T-helper 1 cell (primary cell): ENCODE measurements around the gene C6orf132.
A peak's percentile ranks its signal among the peaks of the same experiment; 100 is the strongest.
"Not testable (repeated sequence)": the region's sequence is repeated elsewhere in the genome, so short reads cannot be mapped to it uniquely, and the experiment has no call there.

Experiments used
- DNase-seq, 5 donors: peaks; one replicate each; pipeline ENCODE4 v3.0.0-alpha.2; 2012 to 2020

The C6orf132 gene

DNA sequence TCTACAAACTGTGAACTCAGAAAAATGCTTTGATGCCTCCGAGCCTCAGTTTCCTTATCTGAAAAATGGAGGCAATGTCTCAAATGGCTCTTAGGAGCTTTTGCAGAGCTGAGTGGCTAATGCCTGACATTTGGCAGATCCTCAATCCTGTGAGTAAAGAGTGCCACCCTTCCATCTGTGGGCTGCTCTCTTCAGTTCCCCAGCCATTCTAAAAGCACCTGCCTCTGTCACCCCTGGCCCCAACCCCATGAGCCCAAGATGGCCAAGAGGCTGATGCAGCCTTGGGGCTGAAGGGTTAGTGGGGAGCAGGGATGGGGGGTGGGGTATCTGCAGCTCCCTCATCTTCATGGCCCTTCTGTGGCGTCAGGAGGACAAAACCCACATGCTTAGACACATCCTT lies 16.2 kb upstream of the C6orf132 start:
- no peak for DNase-seq

DNA sequence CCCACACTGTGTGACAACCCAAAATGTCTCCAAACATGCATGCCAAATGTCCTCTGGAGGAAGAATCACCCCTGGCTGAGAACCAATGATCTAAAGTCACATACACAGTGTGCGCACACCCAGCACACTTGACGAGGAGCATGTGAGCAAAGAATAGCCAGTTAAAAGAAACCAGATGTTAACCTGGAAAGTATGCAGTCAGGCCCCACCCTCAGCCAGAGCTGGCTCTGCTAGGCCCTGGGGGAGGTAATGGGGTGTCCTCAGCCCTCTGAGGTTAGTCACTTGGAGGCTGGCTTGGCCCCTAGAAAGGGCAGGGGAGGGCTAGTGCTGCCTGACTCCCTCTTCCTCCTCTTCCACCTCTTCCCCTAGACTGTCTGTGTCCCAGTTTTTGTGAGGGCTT lies 15.6 kb upstream of the C6orf132 start:
- no peak for DNase-seq

GRCh38 chr6:42156638-42157037 lies 14.2 kb upstream of the C6orf132 start:
- DNase-seq: no peak

DNA sequence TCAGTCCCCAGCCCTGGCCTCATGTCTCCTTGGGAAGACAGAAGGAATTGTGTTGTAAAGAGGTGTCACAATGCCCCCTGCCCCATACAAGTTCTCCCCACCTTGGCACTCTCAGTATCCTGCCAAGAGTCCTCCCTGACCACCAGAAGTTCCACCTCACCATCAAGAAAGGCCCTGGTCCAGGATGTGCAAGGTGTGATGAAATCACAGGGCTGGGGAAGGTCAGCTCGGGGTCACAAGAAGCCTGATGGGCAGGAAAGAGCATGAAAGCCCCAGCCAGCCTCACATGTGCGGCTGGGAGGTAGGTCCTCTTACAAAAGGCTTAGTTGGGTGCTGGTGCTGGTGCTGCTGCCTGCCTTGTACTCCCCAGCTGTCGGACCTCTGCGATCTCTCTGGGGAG lies 12.9 kb upstream of the C6orf132 start:
- DNase-seq: no peak

GRCh38 chr6:42154461-42155209 lies 12.2 kb upstream of the C6orf132 start:
- DNase-seq: no peak

GRCh38 chr6:42153921-42154320 lies 11.5 kb upstream of the C6orf132 start:
- no peak for DNase-seq

DNA sequence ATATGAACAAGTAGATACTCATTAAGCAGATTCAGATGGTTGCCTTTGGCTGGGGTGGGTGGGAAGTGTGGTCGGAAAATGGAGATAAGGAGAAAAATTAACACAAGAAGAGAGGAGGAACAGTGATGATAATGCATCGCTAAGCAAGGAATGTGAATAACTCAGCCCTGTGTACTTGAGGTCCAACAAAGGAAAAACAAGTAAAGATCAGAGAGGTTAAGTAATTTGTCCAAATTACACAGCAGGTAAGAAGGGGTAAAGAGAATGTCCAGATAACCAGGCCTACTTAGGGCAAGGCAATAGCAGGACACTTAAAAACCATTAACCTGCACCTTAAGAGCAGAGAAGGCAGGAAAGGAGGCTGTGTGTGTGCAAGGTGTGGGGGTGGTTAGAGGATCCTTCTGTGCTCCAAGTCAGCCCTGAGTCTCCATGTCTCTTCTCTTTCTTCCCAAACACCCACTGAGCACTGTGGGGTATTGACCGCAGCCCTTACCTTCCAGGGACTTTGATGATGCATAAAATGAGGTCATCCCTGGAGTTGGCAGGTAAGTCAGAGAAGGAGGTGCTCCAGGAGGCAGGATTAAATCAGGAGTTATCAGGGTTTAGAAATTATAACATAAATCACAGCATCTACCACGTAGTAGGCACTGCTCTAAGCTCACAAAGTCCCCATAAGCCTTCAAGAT lies 10.3 kb upstream of the C6orf132 start:
- not testable (repeated sequence) for DNase-seq

DNA sequence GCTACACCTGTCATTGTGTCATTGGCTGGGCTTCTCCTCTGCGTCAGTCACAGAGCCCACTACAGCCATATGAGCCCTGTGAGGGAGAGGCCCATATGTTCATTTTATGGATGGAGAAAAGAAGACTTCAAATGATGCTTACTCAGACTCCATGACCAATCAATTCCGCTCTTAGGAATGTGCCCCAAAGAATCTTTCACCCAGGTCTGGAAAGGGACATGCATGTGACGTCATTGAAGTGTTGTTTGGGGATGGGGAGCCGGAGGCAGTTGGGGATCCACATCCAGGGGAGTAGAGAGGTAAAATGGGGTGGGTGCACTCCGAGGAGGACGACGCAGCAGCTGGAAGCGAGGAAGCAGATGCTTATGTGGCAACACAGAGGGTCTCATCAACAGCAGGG lies 9.6 kb upstream of the C6orf132 start:
- no peak for DNase-seq

- DNase-seq: no peak
Measured at GRCh38 chr6:42150254-42150653, 7.8 kb upstream of the C6orf132 start.

- no peak for DNase-seq
Measured at GRCh38 chr6:42148058-42148457, 5.6 kb upstream of the C6orf132 start.

GRCh38 chr6:42147138-42147562 lies 4.7 kb upstream of the C6orf132 start:
- DNase-seq: no peak

DNA sequence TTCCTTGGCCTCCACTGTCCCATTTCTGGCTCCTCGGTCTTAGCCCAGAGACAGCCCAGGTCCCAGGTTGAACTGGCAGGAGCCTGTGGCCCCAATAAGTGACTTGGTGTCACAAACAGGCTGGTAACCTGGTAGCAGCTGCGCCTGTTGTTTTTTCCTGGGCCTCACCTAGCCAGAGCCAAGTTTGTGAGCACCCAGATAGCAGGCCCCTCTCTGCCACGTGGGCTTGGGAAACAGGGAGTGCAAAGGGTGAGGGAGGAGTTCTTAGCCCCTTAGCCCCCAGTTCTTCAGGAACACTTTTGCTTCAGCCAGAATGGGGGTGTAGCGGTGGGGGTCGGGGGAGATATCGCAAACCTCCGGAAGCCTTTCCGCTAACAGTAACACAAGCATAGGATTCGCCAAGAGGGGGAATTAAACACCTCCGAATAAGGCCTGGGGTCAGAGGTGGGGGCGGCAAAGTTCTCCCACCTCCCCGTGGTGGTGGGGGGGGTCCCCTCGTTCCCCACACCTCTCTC lies 760 bp downstream of the C6orf132 start:
- DNase-seq: no peak

DNA sequence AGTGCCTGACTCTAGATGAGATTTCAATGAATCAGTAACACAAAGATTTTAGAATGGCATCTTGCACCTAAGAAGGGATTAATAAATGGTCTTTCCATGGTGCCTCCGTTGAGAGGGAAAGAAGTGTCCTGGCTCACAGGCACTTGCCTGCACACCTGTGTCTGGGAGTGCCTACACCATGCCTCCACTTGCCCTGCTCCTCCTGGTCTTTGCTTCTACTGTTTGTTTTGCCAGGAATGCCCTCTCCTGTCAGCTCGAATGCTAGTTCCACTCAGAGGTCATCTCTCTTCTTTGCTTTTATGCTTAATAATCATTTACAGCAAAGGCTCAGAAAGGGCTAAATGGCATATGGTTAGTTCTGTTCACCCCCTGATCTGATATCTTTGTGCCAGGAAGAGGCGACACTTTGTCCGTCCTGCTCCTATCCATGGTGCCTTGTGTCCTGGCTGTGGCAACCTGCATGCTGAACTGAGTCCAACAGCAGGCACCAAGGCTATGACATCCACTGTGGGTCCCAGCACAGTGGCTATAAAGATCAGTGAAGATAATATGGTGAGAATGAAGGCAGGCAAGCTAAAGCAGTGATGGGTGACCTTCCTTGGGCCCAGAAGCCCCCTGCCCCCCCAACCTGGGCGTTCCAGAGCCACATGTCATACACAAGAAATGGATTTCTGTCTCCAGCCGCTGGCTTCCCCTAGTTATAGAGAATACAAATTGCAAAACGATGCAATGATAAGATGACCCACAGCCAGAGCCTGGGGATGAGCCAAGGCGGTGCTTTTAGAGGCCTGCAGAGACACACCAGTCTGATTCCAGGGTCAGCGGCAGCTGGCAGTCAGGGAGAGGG lies 1.4 kb downstream of the C6orf132 start:
- DNase-seq: no peak

DNA sequence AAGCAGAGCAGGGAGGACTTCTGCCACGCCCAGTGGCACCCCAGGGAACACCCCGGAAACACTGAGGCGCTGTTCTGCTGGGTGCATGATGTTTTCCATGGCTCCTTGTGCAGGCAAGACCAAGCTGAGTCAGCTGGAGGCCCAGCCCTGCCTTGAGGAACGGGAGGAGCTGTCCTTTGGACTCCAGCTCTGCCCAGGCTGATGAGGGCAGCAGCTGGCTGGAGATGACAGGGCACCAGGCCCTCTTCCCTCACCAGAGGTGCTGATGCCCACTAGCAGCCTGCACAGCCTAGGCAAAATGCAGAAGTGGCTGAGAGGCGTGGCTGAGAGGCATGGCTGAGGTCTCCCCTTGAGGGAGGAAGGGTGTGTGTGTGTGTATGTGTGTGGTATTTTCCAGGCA lies 2.4 kb downstream of the C6orf132 start:
- no peak for DNase-seq

DNA sequence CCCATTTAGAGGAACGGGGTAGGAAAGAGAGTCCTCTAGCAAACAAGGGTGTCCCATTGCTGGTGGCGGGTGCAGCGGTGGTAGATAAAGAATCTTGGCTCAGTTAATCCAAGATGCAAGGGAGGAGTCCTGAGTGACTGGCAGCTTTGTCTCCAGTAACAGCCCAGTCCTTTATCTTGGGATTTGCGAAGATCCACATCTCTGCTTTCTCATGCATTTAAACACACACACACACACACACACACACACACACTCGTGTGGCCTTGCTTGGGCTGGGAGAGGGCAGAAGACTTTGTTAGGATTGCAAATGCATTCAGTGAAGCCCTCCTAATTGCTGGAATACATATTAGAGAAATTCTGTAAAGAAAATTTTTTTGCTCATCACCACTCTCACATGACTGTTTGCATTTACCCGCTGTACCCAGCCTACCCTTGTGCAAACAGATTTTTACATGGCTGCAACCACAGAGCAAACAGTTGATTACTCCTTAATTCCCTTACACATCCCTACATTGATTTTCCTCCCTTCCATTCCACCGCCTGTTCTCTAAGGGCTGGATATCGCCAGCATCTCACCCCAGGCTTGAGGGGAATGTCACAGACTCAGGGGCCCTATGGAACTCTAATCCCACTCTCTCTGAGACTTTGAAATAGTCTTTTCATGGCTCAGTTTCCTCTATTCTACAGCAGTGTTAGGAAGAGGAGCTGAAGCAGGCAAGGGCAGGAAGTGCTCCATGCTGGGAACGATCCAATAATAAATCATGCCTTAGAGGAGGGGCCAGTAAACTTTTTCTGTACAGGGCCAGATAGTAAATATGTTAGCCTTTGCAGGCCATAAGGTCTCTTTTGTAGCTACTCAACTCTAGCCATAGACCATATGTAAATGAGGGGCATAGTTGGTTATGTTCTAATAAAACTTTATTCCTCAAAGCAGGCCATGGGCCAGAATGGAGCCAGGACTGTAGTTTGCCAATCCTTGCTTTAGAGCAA lies 3.5 kb downstream of the C6orf132 start:
- no peak for DNase-seq

DNA sequence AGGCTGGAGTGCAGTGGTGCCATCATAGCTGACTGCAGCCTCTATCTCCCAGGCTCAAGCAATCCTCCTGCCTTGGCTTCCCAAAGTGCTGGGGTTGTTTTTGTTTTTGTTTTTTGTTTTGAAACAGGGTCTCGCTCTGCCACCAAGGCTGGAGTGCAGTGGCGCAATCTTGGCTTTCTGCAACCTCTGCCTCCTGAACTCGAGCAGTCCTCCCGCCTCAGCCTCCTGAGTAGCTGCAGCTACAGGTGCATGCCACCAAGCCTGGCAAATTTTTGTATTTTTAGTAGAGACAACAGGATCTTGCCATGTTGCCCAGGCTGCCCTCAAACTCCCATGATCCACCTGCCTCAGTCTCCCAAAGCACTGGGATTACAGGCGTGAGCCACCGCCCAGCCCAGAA lies 4.2 kb downstream of the C6orf132 start:
- no peak for DNase-seq

DNA sequence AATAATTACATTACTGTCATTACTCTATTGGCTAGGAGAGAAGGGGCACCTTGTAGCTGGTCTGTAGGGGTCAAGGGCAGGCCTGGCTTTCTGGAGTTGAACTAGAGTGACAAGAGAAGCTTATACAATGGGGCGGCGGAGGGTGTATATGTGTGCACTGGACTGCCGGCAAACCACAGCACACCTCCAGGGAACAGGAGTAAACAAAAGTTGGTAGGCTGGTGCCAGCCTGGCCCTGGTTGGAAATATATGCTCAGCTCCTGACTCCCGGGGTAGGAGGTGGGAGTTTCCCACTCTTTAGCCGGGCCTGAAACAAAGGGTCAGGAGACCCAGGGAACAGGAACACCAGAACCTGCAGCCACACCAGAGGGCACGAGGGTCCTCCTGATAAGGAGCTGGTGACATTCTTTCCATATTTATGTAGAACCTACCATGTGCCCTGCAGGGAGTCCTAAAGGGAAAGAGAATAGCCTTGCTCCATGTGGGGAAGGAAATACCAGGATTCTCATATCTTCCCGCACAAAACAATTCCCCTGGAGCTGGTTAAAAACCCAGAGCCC lies 5.1 kb downstream of the C6orf132 start:
- no peak for DNase-seq

DNA sequence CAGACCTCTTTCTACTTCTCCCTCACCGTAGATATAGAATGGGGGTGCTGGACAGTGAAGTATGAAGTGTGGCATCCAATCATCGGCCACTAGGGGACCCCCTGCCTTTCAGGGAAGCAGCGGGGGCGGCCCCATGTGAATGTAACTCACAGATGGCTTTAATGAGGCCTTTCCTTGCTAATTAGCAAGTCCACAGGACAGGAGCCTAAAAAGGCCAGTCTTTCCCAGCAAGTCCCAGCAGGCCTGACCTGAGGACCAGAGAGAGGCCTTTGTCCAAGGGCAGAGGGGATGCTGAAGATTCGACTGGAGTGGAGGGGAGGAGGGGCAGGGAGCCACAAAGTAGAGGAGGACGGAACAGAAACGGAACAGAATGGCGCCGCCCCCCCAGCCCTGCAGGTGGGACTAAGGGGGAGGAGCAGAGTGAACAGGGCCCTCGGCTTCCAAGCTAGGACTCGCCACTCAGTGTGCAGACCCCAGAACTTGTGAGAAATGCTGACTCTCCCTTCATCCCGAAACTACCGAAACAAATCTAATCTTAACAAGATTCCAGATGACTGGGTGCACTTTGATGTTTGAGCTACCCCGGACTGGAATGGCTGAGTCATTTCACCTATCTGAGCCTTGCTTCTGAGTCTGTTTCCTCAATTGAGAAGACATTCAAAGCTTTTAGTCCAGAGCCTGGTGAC lies 5.8 kb downstream of the C6orf132 start:
- peak in 1 of 5 donors; percentile 14 for DNase-seq

DNA sequence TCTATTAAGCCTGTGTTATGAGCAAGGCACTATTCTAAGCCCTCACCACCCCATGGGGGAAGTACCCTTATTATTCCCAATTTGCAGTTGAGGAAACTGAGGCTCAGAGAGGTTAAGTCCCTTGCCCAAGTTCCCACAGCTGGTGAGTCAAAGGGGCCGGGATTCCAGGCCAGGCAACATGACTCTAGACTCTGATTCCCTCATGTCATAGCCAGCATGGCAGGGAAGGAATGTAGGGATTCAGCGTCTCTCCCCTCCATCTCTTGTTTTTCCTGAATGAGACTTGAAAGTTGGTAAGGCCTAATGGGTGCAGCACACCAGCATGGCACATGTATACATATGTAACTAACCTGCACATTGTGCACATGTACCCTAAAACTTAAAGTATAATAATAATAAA lies 6.7 kb downstream of the C6orf132 start:
- DNase-seq: no peak

GRCh38 chr6:42135161-42135560 lies 7.3 kb downstream of the C6orf132 start:
- no peak for DNase-seq

GRCh38 chr6:42133926-42134325 lies 8.5 kb downstream of the C6orf132 start:
- no peak for DNase-seq
